NOMO-1 treated with dmso at 0.1 percent for 144 hours (cell line): ENCODE data around the gene ULK4.
"Not testable (repeated sequence)": the region's sequence is repeated elsewhere in the genome, so short reads cannot be mapped to it uniquely, and the experiment has no call there.

Experiments
- DNase-seq: peaks from one replicate; lab custom pipeline; 2025; ENCODE audit not compliant: unreplicated experiment; lab: John Stamatoyannopoulos, UW

Gene ULK4

GRCh38 chr3:41769106-41769505, 192.8 kb downstream of the ULK4 start:
- no peak for DNase-seq

GRCh38 chr3:41768363-41768762, 193.5 kb downstream of the ULK4 start:
- no peak for DNase-seq

GRCh38 chr3:41762867-41763266, 199.0 kb downstream of the ULK4 start:
- not testable (repeated sequence) for DNase-seq

DNA sequence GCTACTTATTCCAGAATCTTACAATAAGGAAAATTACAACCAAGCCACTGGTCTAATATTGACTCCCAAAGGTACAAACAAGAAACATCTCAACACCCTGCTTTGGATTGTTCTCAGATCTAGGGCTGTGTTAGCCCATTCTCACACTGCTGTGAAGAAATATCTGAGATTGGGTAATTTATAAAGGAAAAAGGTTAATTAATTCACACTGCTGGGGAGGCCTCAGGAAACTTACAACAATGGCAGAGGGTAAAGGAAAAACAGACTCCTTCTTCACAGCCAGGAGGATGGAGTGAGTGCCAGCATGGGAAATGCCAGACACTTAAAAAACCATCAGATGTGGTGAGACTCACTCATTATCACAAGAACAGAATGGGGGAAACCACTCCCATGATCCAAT, 208.3 kb downstream of the ULK4 start:
- no peak for DNase-seq

- no peak for DNase-seq
These were observed 210.3 kb downstream of the ULK4 start for GRCh38 chr3:41751597-41751996.

GRCh38 chr3:41749988-41750387, 211.9 kb downstream of the ULK4 start:
- no peak for DNase-seq

GRCh38 chr3:41746215-41746614, 215.7 kb downstream of the ULK4 start:
- DNase-seq: no peak

- DNase-seq: no peak
These were observed 219.8 kb downstream of the ULK4 start for GRCh38 chr3:41742121-41742520.

- DNase-seq: no peak
These were observed 221.5 kb downstream of the ULK4 start for GRCh38 chr3:41740374-41740886.

- DNase-seq: no peak
These were observed 235.0 kb downstream of the ULK4 start for GRCh38 chr3:41726891-41727290.

DNA sequence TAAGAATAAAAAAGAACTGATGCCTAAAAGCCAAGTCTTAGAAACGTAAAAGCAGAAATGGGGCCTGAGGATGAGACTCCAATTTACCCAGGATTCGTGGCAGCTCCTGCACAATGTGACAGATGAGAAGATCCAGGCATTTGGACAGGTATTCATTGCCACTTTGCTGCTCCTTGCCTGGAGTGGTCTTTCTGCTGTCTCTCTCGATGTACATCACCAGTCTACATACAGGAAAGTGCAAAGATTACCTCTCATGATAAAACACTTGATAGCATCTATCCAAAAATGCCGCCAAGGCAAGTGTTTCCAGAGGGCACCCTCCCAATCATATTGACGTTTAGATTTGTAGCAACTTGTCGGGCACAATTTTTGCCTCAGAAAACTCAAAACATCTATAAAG, 244.3 kb downstream of the ULK4 start:
- DNase-seq: no peak

GRCh38 chr3:41716471-41716870, 245.4 kb downstream of the ULK4 start:
- no peak for DNase-seq

GRCh38 chr3:41715376-41715775, 246.5 kb downstream of the ULK4 start:
- DNase-seq: no peak

DNA sequence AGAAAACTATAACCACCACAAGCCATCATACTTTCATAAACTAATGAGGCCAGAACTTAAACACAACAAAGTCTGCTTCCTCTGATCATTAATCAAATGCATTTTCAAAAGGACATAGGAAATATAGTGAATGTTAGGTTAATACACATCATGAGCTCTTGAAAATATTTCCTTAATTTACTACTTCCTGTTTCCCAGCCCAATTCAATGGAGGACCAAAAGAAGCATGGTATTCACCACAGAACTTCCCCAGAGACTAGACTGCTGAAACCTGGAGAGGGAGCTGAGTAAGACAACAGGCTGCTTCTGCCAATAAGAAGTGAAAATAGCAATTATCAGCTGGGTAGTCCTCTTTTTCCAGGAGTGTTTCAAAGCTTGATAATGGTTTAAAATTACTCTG, 250.3 kb downstream of the ULK4 start:
- DNase-seq: no peak

GRCh38 chr3:41710646-41711388, 251.1 kb downstream of the ULK4 start:
- no peak for DNase-seq

DNA sequence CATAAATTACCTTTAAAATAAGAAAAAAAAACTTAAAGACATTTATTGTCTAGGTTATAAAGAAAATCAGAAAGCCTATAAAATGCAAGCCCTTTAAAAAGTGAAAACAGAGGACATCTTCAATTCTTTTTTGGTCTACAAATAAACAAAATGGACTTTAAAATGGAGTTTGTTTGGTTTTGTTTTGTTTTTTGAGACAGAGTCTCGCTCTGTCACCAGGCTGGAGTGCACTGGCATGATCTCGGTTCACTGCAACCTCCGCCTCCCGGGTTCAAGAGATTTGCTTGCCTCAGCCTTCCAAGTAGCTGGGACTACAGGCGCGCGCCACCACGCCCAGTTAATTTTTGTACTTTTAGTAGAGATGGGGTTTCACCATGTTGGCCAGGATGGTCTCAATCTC, 252.7 kb downstream of the ULK4 start:
- DNase-seq: not testable (repeated sequence)

DNA sequence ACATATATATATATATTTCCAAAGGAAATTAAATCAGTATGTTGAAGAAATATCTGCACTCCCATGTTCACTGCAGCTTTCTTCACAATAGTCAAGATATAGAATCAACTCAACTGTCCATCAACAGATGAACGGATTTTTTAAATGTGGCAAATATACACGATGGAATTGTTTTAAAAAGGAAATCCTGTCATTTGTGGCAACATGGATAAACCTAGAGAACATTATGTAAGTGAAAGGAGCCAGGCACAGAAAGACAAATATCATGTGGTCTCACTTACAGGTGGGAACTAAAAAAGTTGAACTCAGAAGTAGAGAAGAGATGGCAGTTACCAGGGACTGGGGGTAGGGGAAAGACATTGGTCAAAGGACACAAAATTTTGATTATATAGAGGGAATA, 253.7 kb downstream of the ULK4 start:
- DNase-seq: no peak

GRCh38 chr3:41705893-41706292, 256.0 kb downstream of the ULK4 start:
- no peak for DNase-seq

GRCh38 chr3:41701191-41701698, 260.7 kb downstream of the ULK4 start:
- DNase-seq: no peak

DNA sequence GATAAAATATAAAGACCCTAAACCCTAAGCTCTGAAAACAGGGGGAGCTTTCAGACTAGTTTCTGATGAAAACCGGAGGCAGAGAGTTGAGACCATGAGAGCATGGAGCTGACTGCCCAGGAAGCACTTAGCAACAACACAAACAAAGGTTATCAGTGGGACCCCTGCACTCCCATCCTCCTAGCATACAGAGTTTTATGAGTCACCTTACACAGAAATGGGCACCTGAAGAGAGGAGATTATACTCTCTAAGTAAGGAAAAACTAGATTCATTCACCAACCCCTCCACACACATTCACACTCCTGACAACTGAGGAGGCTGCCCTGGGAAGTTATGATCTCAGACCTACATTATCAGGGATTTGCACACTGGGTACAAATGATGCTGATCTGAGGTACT, 261.7 kb downstream of the ULK4 start:
- no peak for DNase-seq

DNA sequence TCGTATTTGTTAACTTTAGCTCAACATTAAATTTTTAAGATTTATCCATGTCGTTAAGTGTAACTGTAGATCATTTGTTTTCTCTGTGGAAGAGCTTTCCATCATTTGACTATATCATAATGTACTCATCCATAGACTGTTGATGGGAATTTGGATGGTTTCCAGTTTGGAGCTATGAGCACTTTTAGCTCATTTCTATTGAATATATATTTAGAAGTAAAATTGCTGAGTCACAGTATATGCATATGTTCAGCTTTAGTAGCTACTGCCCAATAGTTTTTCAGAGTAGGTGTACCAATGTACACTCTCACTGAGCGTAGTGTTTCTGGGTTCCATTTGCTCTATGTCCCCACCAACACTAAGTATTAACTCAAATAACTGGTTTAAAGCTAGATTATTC, 263.0 kb downstream of the ULK4 start:
- DNase-seq: no peak

GRCh38 chr3:41697702-41698101, 264.2 kb downstream of the ULK4 start:
- DNase-seq: no peak

- DNase-seq: not testable (repeated sequence)
These were observed 266.1 kb downstream of the ULK4 start for GRCh38 chr3:41695806-41696205.
